Measurements from ENCODE around the gene GIMAP4.
"Not testable (repeated sequence)": the region's sequence is repeated elsewhere in the genome, so short reads cannot be mapped to it uniquely, and the experiment has no call there.

GIMAP4 gene

DNA sequence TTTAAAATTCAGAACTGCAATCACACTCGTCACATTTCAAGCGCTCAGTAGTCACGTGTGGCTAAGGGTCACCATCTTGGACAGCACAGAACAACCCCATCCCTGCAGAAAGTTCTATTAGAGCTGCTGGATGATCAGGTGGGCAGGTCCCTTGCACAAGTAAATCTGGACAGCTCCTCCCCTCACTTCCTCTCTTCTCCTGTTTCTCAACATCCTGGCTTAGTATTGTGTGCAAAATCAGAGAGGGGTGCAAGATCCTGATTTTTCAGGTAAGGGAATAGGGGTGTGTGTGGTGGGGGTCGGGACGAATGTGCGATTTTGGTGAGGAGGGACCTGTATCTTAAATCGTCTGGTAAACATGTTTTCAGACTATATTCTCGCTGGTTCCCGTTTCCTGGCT, at the start of gene GIMAP4:
Gene GIMAP4, plus strand, starts transcription at position 222 of the 400 bp plus-strand sequence. CDS start 2,512 bp downstream, outside the sequence.
- peaks cover 5% of the 10 kb centered on the region for H3K27me3 Mint-ChIP-seq (ENCODE audit: low read depth)
- TF ChIP-seq, protein P1, sequence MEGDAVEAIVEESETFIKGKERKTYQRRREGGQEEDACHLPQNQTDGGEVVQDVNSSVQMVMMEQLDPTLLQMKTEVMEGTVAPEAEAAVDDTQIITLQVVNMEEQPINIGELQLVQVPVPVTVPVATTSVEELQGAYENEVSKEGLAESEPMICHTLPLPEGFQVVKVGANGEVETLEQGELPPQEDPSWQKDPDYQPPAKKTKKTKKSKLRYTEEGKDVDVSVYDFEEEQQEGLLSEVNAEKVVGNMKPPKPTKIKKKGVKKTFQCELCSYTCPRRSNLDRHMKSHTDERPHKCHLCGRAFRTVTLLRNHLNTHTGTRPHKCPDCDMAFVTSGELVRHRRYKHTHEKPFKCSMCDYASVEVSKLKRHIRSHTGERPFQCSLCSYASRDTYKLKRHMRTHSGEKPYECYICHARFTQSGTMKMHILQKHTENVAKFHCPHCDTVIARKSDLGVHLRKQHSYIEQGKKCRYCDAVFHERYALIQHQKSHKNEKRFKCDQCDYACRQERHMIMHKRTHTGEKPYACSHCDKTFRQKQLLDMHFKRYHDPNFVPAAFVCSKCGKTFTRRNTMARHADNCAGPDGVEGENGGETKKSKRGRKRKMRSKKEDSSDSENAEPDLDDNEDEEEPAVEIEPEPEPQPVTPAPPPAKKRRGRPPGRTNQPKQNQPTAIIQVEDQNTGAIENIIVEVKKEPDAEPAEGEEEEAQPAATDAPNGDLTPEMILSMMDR (IDR thresholded peaks at IDR 0.05; ENCODE audit: unreplicated experiment in 3 of 3): no peak
- H3K4me3 Mint-ChIP-seq: peak within 1 kb of the TSS in 1 of 3 experiments; percentile 1
- peaks cover 11% of the 10 kb centered on the region for H3K4me1 Mint-ChIP-seq
- H3K9me3 Mint-ChIP-seq: no peaks in the 10 kb centered on the region
- H3K27ac Mint-ChIP-seq: no peak within 1 kb of the TSS
- H3K36me3 Mint-ChIP-seq (ENCODE audit: low read depth): no peaks in the 10 kb centered on the region

DNA sequence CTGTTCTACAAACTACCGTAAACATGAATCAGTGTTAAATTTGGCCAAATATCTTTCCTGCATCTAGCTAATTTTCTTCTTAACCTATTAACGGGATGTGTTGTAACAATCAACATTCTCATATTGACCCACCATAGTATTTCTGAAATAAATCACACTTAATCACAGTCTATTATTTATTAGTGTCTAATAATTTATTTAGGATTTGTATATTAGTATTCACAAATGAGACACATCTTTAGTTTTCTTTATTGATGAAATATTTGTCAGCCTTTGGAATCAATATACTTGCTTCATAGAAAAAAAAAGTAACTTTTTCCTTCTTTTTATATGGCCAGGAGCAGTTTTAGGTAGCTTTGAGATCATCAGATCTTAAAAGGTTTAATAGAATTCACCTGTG, 47.9 kb upstream of the GIMAP4 start:
- Mint-ChIP-seq H3K9me3 (no peaks in the 10 kb centered on the region), H3K4me1 (no peaks in the 10 kb centered on the region), H3K4me3 (no peak overlapping the region), H3K36me3 (ENCODE audit: low read depth) (no peaks in the 10 kb centered on the region), H3K27me3 (ENCODE audit: low read depth) (peaks cover 8% of the 10 kb centered on the region), H3K27ac (no peak overlapping the region)
- TF ChIP-seq, protein P1 (IDR thresholded peaks at IDR 0.05; ENCODE audit: unreplicated experiment in 3 of 3): no peak

DNA sequence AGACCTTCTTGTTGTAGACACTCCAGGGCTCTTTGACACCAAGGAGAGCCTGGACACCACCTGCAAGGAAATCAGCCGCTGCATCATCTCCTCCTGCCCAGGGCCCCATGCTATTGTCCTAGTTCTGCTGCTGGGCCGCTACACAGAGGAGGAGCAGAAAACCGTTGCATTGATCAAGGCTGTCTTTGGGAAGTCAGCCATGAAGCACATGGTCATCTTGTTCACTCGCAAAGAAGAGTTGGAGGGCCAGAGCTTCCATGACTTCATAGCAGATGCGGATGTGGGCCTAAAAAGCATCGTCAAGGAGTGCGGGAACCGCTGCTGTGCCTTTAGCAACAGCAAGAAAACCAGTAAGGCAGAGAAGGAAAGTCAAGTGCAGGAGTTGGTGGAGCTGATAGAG, 47.0 kb upstream of the GIMAP4 start:
- no peak overlapping the region for H3K27ac Mint-ChIP-seq
- no peaks in the 10 kb centered on the region for H3K36me3 Mint-ChIP-seq (ENCODE audit: low read depth)
- no peaks in the 10 kb centered on the region for H3K4me1 Mint-ChIP-seq
- no peak overlapping the region for H3K4me3 Mint-ChIP-seq
- TF ChIP-seq, protein P1 (IDR thresholded peaks at IDR 0.05; ENCODE audit: unreplicated experiment in 3 of 3): no peak
- peaks cover under 1% of the 10 kb centered on the region for H3K27me3 Mint-ChIP-seq (ENCODE audit: low read depth)
- no peaks in the 10 kb centered on the region for H3K9me3 Mint-ChIP-seq

DNA sequence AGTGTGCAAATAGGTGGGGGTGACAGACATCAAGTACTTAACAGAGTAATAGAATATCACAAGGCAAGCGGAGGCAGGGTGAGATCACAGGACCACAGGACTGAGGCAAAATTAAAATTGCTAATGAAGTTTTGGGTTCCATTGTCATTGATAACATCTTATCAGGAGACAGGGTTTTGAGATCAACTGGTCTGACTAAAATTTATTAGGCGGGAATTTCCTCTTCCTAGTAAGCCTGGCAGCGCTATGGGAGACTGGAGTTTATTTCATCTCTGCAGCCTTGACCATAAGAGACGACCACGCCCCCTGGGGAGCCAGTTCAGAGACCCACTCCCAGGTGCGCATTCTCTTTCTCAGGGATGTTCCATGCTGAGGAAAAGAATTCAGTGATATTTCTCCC, 44.3 kb upstream of the GIMAP4 start:
- not testable (repeated sequence) for H3K27ac Mint-ChIP-seq; H3K9me3 Mint-ChIP-seq; H3K27me3 Mint-ChIP-seq (ENCODE audit: low read depth); H3K4me1 Mint-ChIP-seq; H3K4me3 Mint-ChIP-seq; H3K36me3 Mint-ChIP-seq (ENCODE audit: low read depth)

DNA sequence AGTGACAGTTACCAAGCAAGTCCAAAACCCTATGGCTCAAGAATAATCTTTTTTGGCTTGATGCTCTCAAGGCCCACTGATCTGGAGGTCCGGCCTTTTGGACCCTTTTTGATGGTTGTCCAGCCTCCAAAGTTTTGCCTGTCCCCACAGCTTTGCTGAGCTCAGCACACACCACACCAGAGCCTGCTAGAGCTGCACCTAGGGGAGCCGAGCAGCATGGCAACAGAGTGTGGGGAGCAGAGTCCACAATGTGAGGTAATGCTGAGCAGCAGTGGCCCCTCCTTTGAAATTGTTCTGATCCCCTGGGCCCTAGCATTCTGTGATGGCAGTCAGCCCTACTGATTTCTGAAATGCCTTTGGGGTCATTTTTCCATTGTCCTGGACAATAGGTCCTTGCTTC, 43.2 kb upstream of the GIMAP4 start:
- Mint-ChIP-seq H3K36me3 (ENCODE audit: low read depth) (no peaks in the 10 kb centered on the region), H3K4me1 (no peaks in the 10 kb centered on the region), H3K9me3 (peaks cover 8% of the 10 kb centered on the region), H3K27me3 (ENCODE audit: low read depth) (no peaks in the 10 kb centered on the region), H3K27ac (no peak overlapping the region), H3K4me3 (no peak overlapping the region)
- TF ChIP-seq, protein P1 (IDR thresholded peaks at IDR 0.05; ENCODE audit: unreplicated experiment in 3 of 3): no peak

DNA sequence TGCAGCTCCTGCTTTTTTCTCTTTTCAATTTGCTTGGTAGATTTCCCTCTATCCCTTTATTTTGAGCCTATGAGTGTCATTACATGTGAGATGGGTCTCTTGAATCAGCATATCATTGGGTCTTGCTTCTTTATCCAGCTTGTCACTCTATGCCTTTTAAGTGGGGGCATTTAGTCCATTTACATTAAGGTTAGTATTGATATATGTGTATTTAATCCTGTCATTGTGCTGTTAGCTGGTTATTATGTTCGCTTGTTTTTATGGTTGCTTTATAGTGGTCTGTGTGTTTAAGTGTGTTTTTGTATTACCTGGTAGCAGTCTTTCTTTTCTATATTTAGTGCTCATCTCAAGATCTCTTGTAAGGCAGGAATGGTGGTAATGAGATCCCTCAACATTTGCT, 35.5 kb upstream of the GIMAP4 start:
- Mint-ChIP-seq H3K4me1 (no peaks in the 10 kb centered on the region), H3K36me3 (ENCODE audit: low read depth) (no peaks in the 10 kb centered on the region), H3K27me3 (ENCODE audit: low read depth) (no peaks in the 10 kb centered on the region), H3K4me3 (no peak overlapping the region), H3K27ac (no peak overlapping the region), H3K9me3 (peaks cover 51% of the 10 kb centered on the region)
- TF ChIP-seq, protein P1 (IDR thresholded peaks at IDR 0.05; ENCODE audit: unreplicated experiment in 3 of 3): no peak
